GM12874 (cell line): ENCODE results near the gene FNIP1.

Source experiments
- CTCF ChIP-seq: IDR thresholded peaks from 2 replicates; pipeline ENCODE4 v1.5.1; 2011; ENCODE audit warnings: low read depth, mild to moderate bottlenecking, control low read depth, low read length, moderate library complexity; ENCODE audit not compliant: insufficient read depth

FNIP1 gene

DNA sequence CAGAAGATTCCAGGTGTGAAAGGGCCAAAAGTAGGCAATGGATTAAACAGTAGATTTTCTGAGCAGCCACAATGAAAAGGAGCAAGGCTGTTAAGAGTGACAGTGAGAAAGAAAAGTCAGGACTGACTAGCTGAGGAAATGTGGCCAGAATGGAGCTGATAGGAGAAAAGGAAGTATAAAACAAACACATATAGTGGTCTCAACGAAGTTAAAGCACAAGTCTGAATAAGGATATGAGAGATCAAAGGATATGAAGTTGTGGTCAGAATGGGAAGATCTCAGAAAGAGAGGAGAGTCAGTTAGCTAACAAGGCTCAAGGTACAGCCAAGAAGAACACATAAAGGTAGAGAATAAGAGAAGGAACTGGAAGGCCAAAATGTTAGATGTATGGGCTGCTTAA lies 39.9 kb downstream of the FNIP1 start:
- no peak for TF ChIP-seq CTCF

DNA sequence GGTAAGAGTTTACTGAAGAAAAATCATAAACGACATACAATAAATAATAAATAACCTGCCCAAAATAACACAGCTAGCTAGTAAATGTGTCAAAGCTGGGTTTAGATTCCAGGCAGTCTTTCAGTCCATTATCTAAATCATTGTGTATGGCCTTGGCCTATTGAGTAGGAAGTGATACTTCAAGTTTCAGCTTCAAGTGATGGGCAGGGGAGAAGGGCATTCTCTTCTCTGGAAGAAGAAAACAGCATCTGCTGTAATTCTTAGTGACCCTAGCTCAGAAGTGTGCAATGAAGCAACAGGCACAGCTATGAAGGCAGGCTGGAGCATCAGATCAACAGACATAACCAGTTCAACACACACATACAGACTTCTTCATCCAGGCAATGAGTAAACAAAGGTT lies 42.5 kb downstream of the FNIP1 start:
- no peak for TF ChIP-seq CTCF

DNA sequence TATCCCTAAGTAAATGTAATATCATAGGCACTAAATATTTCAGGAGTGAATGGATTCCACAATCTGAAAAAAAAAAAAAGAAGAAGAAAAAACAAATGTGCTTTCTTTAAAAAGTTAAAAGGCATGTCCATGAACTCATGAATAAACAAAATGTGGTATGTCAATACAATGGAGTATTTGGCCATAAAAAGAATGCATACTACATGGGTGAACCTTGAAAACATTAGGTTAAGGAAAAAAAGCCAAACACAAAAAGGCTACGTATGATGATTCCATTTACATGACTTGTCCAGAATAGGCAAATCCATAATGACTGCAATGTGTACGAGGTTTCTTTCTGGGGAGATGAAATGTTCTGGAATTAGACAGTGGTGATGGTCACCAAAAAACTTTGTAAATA lies 45.3 kb downstream of the FNIP1 start:
- no peak for TF ChIP-seq CTCF

DNA sequence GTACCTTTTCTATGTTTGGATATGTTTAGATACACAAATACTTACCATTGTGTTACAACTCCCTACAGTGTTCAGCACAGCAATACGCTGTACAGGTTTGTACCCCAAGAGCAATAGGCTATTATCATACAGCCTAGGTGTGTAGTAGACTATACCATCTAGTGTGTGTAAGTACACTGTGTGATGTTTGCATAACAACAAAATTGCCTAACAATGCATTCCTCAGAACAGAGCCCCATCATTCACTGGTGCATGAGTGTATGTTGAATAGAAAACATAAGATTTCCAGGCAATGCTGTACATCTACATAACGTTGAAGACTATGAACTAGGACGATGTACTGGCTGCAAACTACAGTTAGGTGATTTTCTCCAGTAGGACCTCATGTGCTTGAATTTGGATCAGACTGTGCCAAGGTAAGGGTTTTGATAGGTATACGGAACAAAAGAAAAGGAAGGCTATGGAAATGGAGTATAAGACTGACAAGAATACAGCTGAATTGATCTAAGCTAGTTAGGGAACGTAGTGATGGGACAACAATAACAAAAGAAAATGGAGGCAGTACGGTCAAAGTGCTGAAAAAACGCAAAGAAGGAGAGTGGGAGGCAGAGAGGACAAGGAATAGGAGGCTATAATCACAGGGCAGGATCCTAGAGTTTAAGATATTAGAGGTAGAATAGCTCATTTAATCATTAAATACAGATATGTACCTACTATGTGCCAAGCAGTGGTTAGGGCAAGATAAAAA lies 46.9 kb downstream of the FNIP1 start:
- no peak for TF ChIP-seq CTCF

- no peak for TF ChIP-seq CTCF
These were observed 47.7 kb downstream of the FNIP1 start for GRCh38 chr5:131749138-131749537.

GRCh38 chr5:131747180-131748105 lies 49.4 kb downstream of the FNIP1 start:
- no peak for TF ChIP-seq CTCF

- no peak for TF ChIP-seq CTCF
These were observed 50.4 kb downstream of the FNIP1 start for GRCh38 chr5:131746423-131746822.
